ENCODE results near the gene ANP32A.
"Not testable (repeated sequence)": the region's sequence is repeated elsewhere in the genome, so short reads cannot be mapped to it uniquely, and the experiment has no call there.

Gene ANP32A

DNA sequence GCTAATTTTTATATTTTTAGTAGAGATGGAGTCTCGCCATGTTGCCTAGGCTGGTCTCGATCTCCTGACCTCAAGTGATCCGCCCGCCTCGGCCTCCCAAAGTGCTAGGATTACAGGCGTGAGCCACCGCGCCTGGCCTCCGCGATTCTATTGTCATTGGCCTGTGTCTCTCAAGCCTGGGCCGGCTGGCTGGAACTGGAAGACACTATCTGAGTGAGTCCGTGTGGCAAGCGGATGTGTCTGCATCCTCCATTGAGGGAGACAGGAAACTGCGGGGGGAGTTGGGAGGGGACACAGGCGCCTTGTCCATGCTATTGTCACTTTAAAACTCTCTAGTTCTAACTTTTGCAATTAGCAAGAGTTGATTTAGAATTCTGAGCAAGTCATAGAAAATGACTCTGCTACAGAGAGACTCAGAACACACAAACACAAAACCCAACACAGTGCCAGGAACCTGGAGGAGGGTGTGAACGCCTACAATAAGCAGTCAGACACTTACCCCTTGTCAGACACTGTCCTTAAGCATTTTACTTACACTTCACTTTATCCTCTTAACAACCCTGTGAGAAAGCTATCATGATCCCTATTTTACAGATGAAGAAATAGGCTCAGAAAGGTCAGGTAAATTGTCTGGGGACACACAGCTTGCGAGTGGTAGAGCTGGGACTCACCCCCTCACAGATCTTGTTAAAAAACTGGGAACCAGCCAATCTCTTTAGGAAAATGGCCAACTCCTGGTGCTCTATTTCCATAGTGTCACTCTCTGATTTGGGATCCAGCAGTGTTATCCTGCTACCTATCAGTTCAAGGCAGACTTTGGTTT lies 38.7 kb downstream of the ANP32A start:
- DNase-seq = peak; percentile 49

DNA sequence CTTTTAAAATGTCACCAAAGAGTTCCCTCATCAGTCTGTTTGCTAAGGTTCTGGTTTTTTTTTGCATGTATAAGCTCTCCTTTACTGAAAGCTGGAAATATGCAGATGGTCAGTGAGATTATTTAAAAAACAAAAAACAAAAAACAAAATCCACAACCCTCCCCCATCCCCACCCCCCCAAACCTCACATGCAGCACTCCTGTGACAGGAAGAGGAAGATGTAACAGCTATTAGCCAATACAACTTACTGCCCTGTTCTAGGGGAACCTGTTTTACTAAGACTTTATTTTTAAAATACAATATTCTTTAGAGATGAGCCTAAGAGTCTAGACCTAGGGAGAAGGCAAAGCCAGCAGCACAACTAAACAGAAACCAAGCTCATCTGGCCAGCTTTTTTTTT lies 39.5 kb downstream of the ANP32A start:
- no peak for DNase-seq

GRCh38 chr15:68778876-68779275 lies 41.8 kb downstream of the ANP32A start:
- DNase-seq = no peak

- no peak for DNase-seq
These were observed 44.0 kb downstream of the ANP32A start for GRCh38 chr15:68776477-68777270.

DNA sequence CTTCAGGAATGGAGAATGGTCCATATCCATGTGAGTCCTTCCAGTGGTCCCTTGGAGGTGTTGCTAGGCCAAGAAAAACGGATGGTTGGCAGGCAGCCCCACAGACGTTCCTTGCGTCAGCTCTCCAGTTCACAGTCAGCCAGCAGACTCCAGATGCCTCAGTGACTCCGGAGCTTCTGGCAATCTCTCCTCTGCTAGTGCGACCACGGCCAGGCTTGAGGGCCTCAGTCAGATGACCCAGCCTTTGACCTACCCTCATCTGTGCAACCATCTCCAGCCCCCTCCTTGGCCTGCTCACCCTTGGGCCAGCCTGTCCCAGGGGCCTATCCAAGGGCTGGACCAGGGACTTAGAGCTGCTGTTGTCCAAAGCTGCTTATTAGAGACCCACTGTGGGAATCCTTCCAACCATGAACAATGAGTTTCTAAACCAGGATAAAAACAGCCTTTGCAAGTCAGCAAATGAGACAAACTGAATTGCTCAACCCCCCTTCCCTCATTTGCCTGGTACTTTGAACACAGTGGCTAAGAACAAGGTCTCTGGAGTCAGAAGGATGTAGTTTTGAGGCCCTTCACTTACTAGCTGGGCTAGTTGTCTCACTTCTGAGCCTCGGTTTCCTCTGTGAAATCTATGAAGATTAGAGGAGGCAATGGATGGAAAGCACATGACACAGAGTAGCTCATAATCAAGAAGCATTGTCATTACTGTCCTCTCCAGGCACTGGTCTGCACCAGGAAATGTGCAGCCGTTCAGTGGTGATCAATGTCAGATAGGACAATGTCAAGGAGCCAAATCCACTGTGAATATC lies 44.8 kb downstream of the ANP32A start:
- no peak for DNase-seq

DNA sequence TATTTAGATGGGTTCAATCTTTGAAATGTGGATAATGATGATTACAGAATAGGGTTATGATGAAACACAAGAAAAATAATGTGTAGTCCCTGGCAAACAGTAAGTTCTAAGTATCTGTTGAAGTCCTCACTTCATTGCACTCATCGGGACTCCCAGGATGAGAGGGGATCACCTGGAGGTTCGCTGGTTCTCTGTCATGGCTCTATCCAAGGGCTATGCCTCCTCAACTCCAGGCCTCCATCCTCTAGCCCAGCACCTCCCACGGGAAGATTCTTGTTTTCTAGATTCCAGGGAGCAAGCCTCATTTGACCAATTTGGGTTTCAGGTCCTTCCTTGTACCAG lies 45.5 kb downstream of the ANP32A start:
- no peak for DNase-seq

GRCh38 chr15:68774521-68775235 lies 46.0 kb downstream of the ANP32A start:
- DNase-seq = no peak

GRCh38 chr15:68774120-68774519 lies 46.6 kb downstream of the ANP32A start:
- no peak for DNase-seq

GRCh38 chr15:68773036-68773435 lies 47.7 kb downstream of the ANP32A start:
- no peak for DNase-seq

DNA sequence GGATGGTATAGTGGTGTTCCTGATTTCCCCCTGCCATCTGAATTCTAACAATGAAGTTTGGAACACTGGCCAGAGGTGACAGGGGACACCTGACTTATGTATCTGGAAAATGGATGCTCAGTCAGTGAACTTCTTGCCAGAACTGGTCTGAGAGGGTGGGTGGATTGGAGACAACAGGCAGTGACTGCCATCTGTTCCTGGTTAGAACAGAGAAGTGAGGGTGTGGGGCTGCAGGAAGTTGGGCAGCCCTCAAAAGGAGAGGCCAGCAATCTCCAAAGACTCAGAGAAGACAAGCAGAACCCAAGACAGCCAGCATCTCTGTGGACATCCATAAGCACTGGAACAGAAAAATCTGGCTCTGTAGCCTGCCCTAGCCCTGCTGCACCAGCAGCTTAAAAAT lies 50.5 kb downstream of the ANP32A start:
- DNase-seq = no peak

DNA sequence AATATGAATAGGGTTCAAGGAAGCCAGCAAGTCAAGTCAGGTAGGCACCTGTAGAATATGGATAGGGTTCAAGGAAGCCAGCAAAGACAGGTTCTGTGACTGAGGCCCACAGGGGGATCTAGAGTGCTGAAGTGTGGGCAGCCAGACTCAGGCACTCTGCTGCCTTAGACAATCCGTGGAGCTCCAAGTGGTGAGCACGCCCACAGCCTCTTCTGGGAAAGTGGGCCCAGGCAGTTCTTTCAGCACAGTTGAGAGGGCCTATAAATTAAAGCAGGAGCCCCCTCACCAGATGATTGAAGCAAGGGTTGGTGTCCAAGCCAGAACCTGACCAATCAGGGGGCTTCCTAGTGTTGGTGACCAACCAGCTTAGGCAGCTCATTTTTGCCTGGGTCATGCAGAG lies 51.0 kb downstream of the ANP32A start:
- no peak for DNase-seq

DNA sequence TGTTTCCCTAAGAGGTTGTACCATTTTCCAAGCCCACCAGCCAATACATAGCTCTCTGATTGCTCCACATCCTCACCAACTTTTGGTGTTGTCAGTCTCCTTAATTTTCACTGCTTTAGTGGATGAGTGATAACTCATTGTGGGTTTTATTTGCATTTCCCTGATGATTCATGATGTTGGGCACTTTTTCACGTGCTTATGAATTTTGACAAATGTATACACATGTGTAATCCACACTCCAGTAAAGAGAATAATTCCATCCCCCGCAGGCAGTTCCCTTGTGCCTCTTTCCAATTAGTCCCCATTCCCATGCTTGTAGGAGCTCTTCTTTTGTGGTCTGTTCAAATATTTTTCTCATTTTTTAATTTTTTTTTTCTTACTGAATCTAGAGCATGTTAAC lies 52.4 kb downstream of the ANP32A start:
- DNase-seq = no peak

DNA sequence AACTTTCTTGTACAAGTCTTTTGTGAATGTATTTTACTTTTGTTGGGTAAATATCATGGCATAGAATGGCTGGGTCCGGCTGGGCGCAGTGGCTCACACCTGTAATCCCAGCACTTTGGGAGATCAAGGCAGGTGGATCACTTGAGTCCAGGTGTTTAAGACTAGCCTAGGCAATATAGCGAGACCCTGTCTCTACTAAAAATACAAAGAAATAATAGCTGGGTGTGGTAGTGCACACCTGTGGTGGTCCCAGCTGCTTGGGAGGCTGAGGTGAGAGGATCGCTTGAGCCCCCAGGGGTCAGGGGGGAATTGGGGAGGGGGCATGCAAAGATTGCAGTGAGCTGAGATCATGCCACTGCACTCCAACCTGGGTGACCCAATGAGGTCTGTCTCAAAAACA lies 52.9 kb downstream of the ANP32A start:
- DNase-seq = no peak

DNA sequence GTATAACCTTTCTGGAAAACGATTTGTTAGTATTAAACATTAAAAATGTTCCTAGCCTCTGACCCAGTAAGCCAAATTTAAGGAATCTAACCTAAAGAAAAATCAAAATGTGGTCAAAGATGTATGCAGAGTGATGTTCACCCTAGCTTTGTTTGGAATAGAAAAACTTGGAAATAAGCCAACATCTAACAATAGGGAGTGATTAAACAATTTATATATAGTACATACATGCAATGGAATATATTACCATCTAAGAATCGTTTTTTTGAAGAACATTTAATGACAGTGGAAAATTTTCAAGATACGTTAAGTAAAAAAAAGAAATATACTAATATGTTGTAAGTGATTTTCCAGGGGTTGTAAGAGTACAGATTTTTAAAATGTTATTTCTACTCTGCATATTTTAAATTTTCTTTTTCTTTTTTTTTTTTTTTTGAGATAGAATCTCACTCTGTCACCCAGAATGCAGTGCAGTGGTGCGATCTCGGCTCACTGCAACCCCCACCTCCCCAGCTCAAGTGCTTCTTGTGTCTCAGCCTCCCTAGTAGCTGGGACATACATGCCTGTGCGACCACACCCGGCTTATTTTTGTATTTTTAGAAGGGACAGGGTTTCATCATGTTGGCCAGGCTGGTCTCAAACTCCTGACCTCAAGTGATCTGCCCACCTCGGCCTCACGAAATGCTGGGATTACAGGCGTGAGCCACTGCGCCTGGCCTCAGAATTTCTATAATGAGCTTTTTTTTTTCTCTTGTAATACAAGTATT lies 54.9 kb downstream of the ANP32A start:
- DNase-seq = no peak

GRCh38 chr15:68764090-68764489 lies 56.6 kb downstream of the ANP32A start:
- DNase-seq = no peak

DNA sequence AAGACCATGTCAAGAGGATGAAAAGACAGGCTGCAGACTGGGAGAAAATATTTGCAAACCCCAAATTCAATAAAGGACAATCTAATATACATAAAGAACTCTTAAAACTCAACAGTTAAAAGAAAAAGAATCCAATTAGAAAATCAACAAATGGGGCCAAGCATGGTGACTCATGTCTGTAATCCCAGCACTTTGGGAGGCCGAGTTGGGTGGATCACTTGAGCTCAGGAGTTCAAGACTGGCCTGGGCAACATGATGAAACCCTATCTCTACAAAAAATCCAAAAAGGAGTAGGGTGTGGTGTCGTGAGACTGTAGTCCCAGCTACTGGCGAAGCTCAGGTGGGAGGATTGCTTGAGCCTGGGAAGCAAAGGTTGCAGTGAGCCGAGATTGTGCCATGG lies 57.6 kb downstream of the ANP32A start:
- DNase-seq = no peak

GRCh38 chr15:68759982-68760579 lies 60.6 kb downstream of the ANP32A start:
- DNase-seq = not testable (repeated sequence)

DNA sequence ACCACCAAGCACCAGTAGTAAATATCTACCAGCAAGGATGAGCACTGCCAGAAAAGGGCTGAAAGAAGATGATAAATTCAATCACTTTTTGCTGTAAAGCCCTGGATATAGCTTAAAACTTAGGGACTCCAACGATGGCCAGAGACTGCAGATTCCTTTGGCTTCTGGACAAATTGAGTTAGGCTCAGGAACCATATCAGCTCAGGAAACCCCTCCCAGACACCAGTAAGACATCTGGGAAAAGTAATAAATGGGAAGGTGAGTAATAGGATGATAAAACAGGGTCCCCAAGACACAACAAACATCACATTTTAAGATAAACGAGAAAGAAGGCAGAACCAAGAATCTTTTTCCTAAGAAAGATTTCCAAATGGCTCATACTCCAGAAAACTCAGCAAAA lies 65.0 kb downstream of the ANP32A start:
- no peak for DNase-seq

DNA sequence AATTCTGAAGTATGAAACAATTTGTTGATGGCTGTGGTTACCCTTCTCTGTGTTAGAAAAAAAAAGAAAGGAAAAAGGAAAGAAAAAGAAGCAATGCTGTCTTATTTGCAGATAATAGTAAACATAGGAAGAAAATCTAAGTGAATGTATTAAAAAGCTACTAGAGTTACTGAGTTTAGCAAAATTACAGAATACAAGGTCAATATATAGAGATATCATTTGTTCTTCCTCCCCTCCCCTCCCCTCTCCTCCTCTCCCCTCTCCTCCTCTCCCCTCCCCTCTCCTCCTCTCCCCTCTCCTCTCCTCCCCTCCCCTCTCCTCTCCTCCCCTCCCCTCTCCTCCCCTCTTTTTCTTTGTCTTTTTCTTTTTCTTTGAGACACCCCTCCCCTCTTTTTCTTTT lies 69.1 kb downstream of the ANP32A start:
- no peak for DNase-seq

- no peak for DNase-seq
These were observed 70.9 kb downstream of the ANP32A start for GRCh38 chr15:68749793-68750192.

- no peak for DNase-seq
These were observed 71.3 kb downstream of the ANP32A start for GRCh38 chr15:68749365-68749764.

- DNase-seq = no peak
These were observed 77.4 kb downstream of the ANP32A start for GRCh38 chr15:68743256-68743655.
